Smooth muscle cell (in vitro differentiated cells): ENCODE measurements around the gene PAQR5. TPM values are rescaled to one million over a fixed set of nuclear protein-coding genes. Genes with fewer than 3 reads are reported as not detected.

ENCODE experiments used
- DNase-seq: peaks from one replicate; lab custom pipeline; 2025; ENCODE audit not compliant: unreplicated experiment; lab: John Stamatoyannopoulos, UW
- H2AFZ ChIP-seq: fragments of 200-600 bp; sonication (generic); 2 replicates; pipeline ENCODE4 v1.6.0; 2016; ENCODE audit warnings: antibody characterized with exemption, low read depth, mild to moderate bottlenecking
- H3F3A ChIP-seq: fragments of 200-600 bp; sonication (generic); 2 replicates; pipeline ENCODE4 v1.6.0; 2017; ENCODE audit warnings: antibody characterized with exemption, low read depth
- H3K27ac ChIP-seq: fragments of 200-600 bp; sonication (generic); 2 replicates; pipeline ENCODE4 v1.5.1; 2016; ENCODE audit warnings: low read depth, mild to moderate bottlenecking
- H3K27me3 ChIP-seq: fragments of 200-600 bp; sonication (generic); 2 replicates; pipeline ENCODE4 v1.6.1; 2016; ENCODE audit warnings: low read depth, mild to moderate bottlenecking
- H3K36me3 ChIP-seq: fragments of 200-600 bp; sonication (generic); 2 replicates; pipeline ENCODE4 v1.5.1; 2016; ENCODE audit warnings: low read depth
- H3K4me1 ChIP-seq: fragments of 200-600 bp; sonication (generic); 2 replicates; pipeline ENCODE4 v1.5.1; 2016; ENCODE audit warnings: low read depth
- H3K4me2 ChIP-seq: fragments of 200-600 bp; sonication (generic); 2 replicates; pipeline ENCODE4 v1.6.0; 2016; ENCODE audit warnings: mild to moderate bottlenecking
- H3K4me3 ChIP-seq: fragments of 200-600 bp; sonication (generic); 2 replicates; pipeline ENCODE4 v1.5.1; 2016; ENCODE audit warnings: mild to moderate bottlenecking
- H3K79me2 ChIP-seq: fragments of 200-600 bp; sonication (generic); 2 replicates; pipeline ENCODE4 v1.6.0; 2016; ENCODE audit warnings: low read depth, mild to moderate bottlenecking
- H3K9ac ChIP-seq: fragments of 200-600 bp; sonication (generic); 2 replicates; pipeline ENCODE4 v1.6.0; 2016; ENCODE audit warnings: low read depth
- H3K9me3 ChIP-seq: fragments of 200-600 bp; sonication (generic); replicated peaks from 2 replicates; pipeline ENCODE4 v1.5.1; 2016; ENCODE audit warnings: low read depth
- H4K20me1 ChIP-seq: fragments of 200-600 bp; sonication (generic); 2 replicates; pipeline ENCODE4 v1.6.0; 2016; ENCODE audit warnings: low read depth
- CTCF ChIP-seq: fragments of 200-600 bp; sonication (generic); IDR thresholded peaks from 2 replicates; pipeline ENCODE4 v1.5.1; 2017; ENCODE audit warnings: borderline replicate concordance, mild to moderate bottlenecking, antibody characterized with exemption; ENCODE audit not compliant: insufficient read depth, poor library complexity, severe bottlenecking
- WGBS: methylation state at CpG from one replicate; pipeline ENCODE4 v1.1.7; 2016; ENCODE audit warnings: low lambda C conversion rate; 5-methylcytosine and 5-hydroxymethylcytosine counted together
- polyA plus RNA-seq: library from polyadenylated mRNA; unstranded; fragments of >200 nt; fragmentation: Nextera tagmentation; extraction: Ambion mirVana; gene quantifications from 2 replicates; pipeline ENCODE4 v1.2.1, GENCODE V29; 2016
- total RNA-seq: library from RNA; depleted of rRNA; stranded (reverse); fragments of >200 nt; gene quantifications from 2 replicates; pipeline ENCODE4 v1.2.3, GENCODE V29; 2014

PAQR5 gene
- total and polyA plus RNA-seq, 2 experiments from 2014 or later, result 1.5 to 1.6 TPM

GRCh38 chr15:69282104-69282743 is 16.5 kb upstream of the PAQR5 start:
- H3K4me2 ChIP-seq, result no peak overlapping the region
- H3K4me1 ChIP-seq, result no peaks in the 10 kb centered on the region
- no peaks in the 10 kb centered on the region for H3K36me3 ChIP-seq
- WGBS, result 94% methylated on average over 9 of the region's 9 CpGs
- no peak overlapping the region for H2AFZ ChIP-seq
- H3K27ac ChIP-seq, result no peak overlapping the region
- DNase-seq, result no peak
- H4K20me1 ChIP-seq, result no peaks in the 10 kb centered on the region
- no peaks in the 10 kb centered on the region for H3F3A ChIP-seq
- TF ChIP-seq CTCF, result no peak
- H3K9me3 ChIP-seq, result no peaks in the 10 kb centered on the region
- H3K4me3 ChIP-seq, result no peak overlapping the region
- H3K79me2 ChIP-seq, result no peaks in the 10 kb centered on the region
- H3K27me3 ChIP-seq, result no peaks in the 10 kb centered on the region
- H3K9ac ChIP-seq, result no peak overlapping the region

GRCh38 chr15:69285834-69286233 is 12.9 kb upstream of the PAQR5 start:
- Histone ChIP-seq H3K9ac (no peak overlapping the region), H3K4me3 (no peak overlapping the region), H3K4me1 (no peaks in the 10 kb centered on the region), H3K9me3 (no peaks in the 10 kb centered on the region), H4K20me1 (no peaks in the 10 kb centered on the region), H3K27me3 (no peaks in the 10 kb centered on the region), H3F3A (no peaks in the 10 kb centered on the region), H3K79me2 (no peaks in the 10 kb centered on the region), H3K4me2 (no peak overlapping the region), H3K27ac (no peak overlapping the region), H2AFZ (no peak overlapping the region), H3K36me3 (no peaks in the 10 kb centered on the region)
- TF ChIP-seq CTCF, result no peak
- DNase-seq, result no peak
- WGBS, result 95% methylated on average over 12 of the region's 12 CpGs

GRCh38 chr15:69288011-69288410 is 10.7 kb upstream of the PAQR5 start:
- Histone ChIP-seq H3K36me3 (no peaks in the 10 kb centered on the region), H3K79me2 (no peaks in the 10 kb centered on the region), H3K4me2 (no peak overlapping the region), H3K9ac (no peak overlapping the region), H3F3A (no peaks in the 10 kb centered on the region), H3K4me3 (no peak overlapping the region), H2AFZ (no peak overlapping the region), H3K27ac (no peak overlapping the region), H3K27me3 (peaks cover 2% of the 10 kb centered on the region), H3K9me3 (no peaks in the 10 kb centered on the region), H3K4me1 (no peaks in the 10 kb centered on the region), H4K20me1 (no peaks in the 10 kb centered on the region)
- WGBS, result 99% methylated on average over 7 of the region's 7 CpGs
- TF ChIP-seq CTCF, result no peak
- no peak for DNase-seq
